ENCODE results near the gene ITPR2.

ITPR2 gene

DNA sequence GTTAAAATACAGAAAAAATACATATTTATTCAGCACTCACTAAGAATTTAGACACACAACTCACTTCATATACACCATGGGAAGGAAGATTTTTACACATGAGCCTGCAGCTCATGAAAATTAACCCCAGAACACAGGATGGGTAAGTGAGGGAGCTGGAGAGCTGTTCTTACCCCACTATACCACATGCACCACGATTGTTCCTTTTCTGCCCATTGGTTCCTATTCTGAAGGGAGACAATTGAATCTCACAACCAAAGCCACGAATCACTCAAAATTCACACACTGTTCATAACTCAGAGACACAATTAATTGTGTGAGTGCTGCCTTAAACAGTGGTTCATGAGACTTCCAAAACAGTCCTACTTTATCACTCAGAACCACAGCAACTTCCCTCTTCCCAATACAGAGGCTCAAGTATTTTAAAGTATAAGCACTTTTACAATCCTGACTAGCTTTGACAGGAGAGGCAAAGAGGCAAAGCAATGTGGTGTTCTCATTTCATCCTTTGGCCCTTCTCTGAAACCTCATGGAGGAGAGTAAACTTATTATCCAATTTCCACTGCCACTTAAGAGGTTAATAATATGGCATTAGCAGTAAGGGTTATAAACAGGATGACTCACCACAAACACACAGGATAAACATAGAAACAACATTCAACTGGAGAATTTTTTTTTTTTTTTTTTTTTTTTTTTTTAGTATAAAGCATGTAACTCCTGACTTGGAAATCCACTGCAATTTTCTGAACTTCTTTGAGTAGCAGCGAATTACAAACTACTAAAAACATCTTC is 59.5 kb downstream of the ITPR2 start:
- TF ChIP-seq, protein P1, sequence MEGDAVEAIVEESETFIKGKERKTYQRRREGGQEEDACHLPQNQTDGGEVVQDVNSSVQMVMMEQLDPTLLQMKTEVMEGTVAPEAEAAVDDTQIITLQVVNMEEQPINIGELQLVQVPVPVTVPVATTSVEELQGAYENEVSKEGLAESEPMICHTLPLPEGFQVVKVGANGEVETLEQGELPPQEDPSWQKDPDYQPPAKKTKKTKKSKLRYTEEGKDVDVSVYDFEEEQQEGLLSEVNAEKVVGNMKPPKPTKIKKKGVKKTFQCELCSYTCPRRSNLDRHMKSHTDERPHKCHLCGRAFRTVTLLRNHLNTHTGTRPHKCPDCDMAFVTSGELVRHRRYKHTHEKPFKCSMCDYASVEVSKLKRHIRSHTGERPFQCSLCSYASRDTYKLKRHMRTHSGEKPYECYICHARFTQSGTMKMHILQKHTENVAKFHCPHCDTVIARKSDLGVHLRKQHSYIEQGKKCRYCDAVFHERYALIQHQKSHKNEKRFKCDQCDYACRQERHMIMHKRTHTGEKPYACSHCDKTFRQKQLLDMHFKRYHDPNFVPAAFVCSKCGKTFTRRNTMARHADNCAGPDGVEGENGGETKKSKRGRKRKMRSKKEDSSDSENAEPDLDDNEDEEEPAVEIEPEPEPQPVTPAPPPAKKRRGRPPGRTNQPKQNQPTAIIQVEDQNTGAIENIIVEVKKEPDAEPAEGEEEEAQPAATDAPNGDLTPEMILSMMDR (conservative IDR thresholded peaks at IDR 0.05; ENCODE audit: low read depth, low read length): no peak
- H3K4me3 ChIP-seq (ENCODE audit: low read length): no peak overlapping the region
- no peak for DNase-seq (ENCODE audit: low read depth)

DNA sequence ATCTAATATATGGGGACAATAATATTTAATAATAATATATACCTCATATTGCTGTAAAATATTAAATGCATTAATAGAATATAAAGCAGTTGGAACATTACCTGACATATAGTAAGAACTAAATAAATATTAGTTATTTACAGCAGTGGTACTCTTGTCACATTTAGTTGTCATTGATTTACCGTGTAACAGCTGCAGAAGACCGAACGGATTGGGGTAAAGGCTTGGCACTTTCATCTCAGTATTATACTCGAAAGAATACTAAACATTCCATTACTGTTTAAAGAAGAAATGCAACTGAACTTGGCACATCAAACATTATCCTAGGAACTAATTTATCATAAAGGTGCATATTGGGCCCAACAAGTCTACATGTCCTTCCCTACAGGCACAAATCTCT is 61.1 kb downstream of the ITPR2 start:
- no peak overlapping the region for H3K4me3 ChIP-seq (ENCODE audit: low read length)
- no peak for DNase-seq (ENCODE audit: low read depth)
- TF ChIP-seq, protein P1 (conservative IDR thresholded peaks at IDR 0.05; ENCODE audit: low read depth, low read length): no peak

DNA sequence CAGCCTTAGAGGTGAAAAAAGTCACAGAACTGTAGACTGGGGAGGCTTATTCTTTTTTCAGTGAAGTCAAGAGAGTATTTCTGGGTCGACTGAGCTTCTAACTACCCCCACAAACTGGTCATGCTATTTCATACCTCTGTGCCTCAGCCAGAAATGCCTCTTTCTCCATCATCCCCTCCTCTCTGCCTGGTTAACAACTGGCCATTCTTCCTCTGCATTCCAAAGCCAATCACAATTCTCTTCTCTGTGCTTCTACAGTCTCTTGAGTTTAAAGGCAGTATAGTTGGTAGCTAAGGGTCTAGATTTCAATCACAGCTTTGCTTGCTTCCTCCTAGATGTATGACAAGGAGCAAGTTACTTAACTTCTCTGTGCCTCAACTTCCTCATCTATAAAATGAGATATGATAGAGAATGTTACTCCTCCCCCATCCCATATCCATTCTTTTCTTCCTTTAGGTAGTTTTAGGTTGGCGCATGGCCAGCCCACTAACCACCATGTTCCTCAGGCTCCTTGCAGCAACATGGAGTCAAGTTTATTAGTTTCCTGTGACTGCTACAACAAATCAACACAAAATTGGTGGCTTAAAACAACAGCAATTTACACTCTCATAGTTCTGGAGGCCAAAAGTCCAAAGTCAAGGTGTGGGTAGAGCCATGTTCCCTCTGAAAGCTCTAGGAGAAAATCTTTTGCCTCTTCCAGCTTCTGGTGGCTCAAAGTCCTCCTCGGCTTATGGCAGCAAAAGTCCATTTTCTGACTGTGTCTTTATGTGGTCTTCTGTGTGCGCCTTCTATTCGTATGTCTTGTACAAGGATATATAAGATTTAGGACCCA is 62.5 kb downstream of the ITPR2 start:
- TF ChIP-seq, protein P1 (conservative IDR thresholded peaks at IDR 0.05; ENCODE audit: low read depth, low read length): no peak
- DNase-seq (ENCODE audit: low read depth): no peak
- no peak overlapping the region for H3K4me3 ChIP-seq (ENCODE audit: low read length)

DNA sequence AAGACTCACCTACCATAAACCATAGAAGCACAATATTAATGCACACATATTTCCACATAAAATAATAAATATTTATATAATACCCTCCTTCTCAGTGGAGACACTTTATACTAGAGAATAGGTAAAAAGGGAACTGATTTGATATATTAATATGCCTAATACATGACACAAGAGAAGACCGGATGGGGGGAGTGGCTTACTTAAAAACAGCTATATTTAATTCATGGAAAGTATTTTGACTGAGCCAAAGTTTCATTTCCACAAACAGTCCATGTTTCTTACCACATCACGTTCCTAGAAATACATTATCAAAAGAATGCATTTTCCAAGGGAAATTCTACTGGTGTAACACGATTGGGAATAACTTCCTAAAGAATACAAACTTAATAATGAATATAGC is 63.4 kb downstream of the ITPR2 start:
- no peak for DNase-seq (ENCODE audit: low read depth)
- H3K4me3 ChIP-seq (ENCODE audit: low read length): no peak overlapping the region
- TF ChIP-seq, protein P1 (conservative IDR thresholded peaks at IDR 0.05; ENCODE audit: low read depth, low read length): no peak

DNA sequence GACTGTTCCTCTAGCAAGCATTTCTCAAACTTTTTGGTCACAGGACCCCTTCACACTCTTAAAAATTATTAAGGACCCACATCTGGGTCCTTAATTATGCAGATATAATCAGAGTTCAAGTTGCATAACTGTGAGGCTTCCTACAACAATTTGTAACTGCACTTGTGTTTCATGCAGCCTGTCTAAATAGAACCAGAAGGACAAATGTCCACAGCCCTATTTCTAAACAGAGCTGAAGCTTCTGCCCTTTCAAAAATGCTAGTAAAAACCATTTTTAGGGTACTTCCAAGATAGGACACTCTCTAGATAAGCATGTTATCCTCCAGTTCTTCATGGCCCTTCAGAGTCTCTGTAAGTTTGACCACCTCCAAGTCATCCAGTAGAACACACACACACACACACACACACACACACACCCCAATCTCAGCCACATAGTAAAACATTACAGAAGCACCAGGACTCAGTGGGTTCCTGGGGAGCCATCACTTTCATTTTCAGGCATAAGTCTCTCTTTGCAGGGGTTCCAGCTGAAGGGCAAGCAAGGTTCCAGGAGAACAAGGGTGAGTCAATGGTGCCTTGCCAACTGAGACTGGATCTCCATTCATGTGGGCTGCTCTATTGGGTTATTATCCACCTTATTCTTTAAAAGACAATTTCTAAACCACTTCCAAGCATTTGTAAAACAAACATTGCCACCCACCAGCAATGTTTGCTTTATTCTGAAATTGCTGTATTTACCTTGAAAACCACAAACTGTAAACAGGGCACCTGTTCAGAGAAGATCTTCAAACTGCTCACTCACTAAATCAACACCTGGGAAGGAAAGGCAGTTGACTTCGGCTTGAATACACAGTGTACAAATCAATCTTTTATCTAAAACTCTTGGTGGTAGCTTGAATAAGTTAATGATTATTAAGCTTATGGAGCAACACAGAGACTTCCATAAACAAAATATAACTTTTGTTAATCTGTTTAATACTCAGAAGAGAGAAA is 64.1 kb downstream of the ITPR2 start:
- H3K4me3 ChIP-seq (ENCODE audit: low read length): no peak overlapping the region
- no peak for DNase-seq (ENCODE audit: low read depth)
- TF ChIP-seq, protein P1 (conservative IDR thresholded peaks at IDR 0.05; ENCODE audit: low read depth, low read length): no peak

DNA sequence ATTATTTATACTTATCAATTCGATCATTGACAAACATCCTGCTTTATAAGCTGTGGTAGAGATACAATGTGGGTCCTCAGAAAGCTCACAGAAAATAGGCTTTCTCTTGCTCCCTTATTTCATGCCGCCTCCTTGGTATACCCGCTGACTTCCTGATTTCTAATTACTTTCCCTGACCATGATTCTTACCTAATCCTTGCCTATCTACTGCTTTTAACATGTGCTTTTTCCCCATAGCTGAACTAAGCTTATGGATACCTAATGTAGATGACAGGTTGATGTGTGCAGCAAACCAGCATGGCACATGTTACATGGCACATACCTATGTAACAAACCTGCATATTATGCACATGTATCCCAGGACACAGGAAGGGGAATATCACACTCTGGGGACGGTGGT is 65.1 kb downstream of the ITPR2 start:
- TF ChIP-seq, protein P1 (conservative IDR thresholded peaks at IDR 0.05; ENCODE audit: low read depth, low read length): no peak
- no peak overlapping the region for H3K4me3 ChIP-seq (ENCODE audit: low read length)
- no peak for DNase-seq (ENCODE audit: low read depth)

Data from retinal pigment epithelial cell (primary cell).